Measurements from ENCODE around the gene TAF4B.
"Not testable (repeated sequence)": the region's sequence is repeated elsewhere in the genome, so short reads cannot be mapped to it uniquely, and the experiment has no call there.

Gene TAF4B

GRCh38 chr18:26436176-26437051 lies 210.2 kb downstream of the TAF4B start:
- no peak for TF ChIP-seq CTCF (IDR thresholded peaks at IDR 0.05; ENCODE audit: insufficient read depth, low read length, poor library complexity, severe bottlenecking)

GRCh38 chr18:26437634-26438033 lies 211.4 kb downstream of the TAF4B start:
- not testable (repeated sequence) for H3K27me3 ChIP-seq (replicated peaks; ENCODE audit: control insufficient read depth, insufficient read depth, low read length); H3K36me3 ChIP-seq (ENCODE audit: control insufficient read depth, insufficient read depth, low read length); H3K4me3 ChIP-seq (replicated peaks; ENCODE audit: low read depth, low read length); DNase-seq (ENCODE audit: extremely low read depth, insufficient read length)

More at GRCh38 chr18:26436176-26437051, 210.2 kb downstream of the TAF4B start:
- DNase-seq (ENCODE audit: extremely low read depth, insufficient read length) = no peak
- H3K27me3 ChIP-seq (replicated peaks; ENCODE audit: control insufficient read depth, insufficient read depth, low read length) = no peaks in the 10 kb centered on the region
- no peak overlapping the region for H3K4me3 ChIP-seq (replicated peaks; ENCODE audit: low read depth, low read length)
- no peaks in the 10 kb centered on the region for H3K36me3 ChIP-seq (ENCODE audit: control insufficient read depth, insufficient read depth, low read length)

- H3K27me3 ChIP-seq (replicated peaks; ENCODE audit: control insufficient read depth, insufficient read depth, low read length) = no peaks in the 10 kb centered on the region
- H3K4me3 ChIP-seq (replicated peaks; ENCODE audit: low read depth, low read length) = no peak overlapping the region
- no peaks in the 10 kb centered on the region for H3K36me3 ChIP-seq (ENCODE audit: control insufficient read depth, insufficient read depth, low read length)
- no peak for DNase-seq (ENCODE audit: extremely low read depth, insufficient read length)
- TF ChIP-seq CTCF (IDR thresholded peaks at IDR 0.05; ENCODE audit: insufficient read depth, low read length, poor library complexity, severe bottlenecking) = no peak
Measured at GRCh38 chr18:26438980-26439379, 212.7 kb downstream of the TAF4B start.

GRCh38 chr18:26439537-26439936 lies 213.3 kb downstream of the TAF4B start:
- Histone ChIP-seq H3K36me3 (ENCODE audit: control insufficient read depth, insufficient read depth, low read length) (no peaks in the 10 kb centered on the region), H3K4me3 (replicated peaks; ENCODE audit: low read depth, low read length) (no peak overlapping the region), H3K27me3 (replicated peaks; ENCODE audit: control insufficient read depth, insufficient read depth, low read length) (no peaks in the 10 kb centered on the region)
- DNase-seq (ENCODE audit: extremely low read depth, insufficient read length) = no peak
- no peak for TF ChIP-seq CTCF (IDR thresholded peaks at IDR 0.05; ENCODE audit: insufficient read depth, low read length, poor library complexity, severe bottlenecking)

GRCh38 chr18:26440644-26441043 lies 214.4 kb downstream of the TAF4B start:
- TF ChIP-seq CTCF (IDR thresholded peaks at IDR 0.05; ENCODE audit: insufficient read depth, low read length, poor library complexity, severe bottlenecking) = no peak
- DNase-seq (ENCODE audit: extremely low read depth, insufficient read length) = no peak
- Histone ChIP-seq H3K36me3 (ENCODE audit: control insufficient read depth, insufficient read depth, low read length) (no peaks in the 10 kb centered on the region), H3K4me3 (replicated peaks; ENCODE audit: low read depth, low read length) (no peak overlapping the region), H3K27me3 (replicated peaks; ENCODE audit: control insufficient read depth, insufficient read depth, low read length) (no peaks in the 10 kb centered on the region)

All from GM06990 (cell line).